ENCODE results near the gene COL11A2.
A peak's percentile ranks its signal among the peaks of the same experiment; 100 is the strongest.

The COL11A2 gene

GRCh38 chr6:33206027-33206863, 14.0 kb upstream of the COL11A2 start:
- DNase-seq (ENCODE audit: low spot score) = no peak

GRCh38 chr6:33205191-33206026, 13.1 kb upstream of the COL11A2 start:
- peak; percentile 87 for DNase-seq (ENCODE audit: low spot score)

GRCh38 chr6:33204415-33205190, 12.3 kb upstream of the COL11A2 start, which contains the start of gene HSD17B8:
Gene HSD17B8 (plus strand): TSS chr6:33204655. CDS start chr6:33204669, 14 bp downstream.
- peak; percentile 88 for DNase-seq (ENCODE audit: low spot score)

GRCh38 chr6:33204165-33204414, 11.8 kb upstream of the COL11A2 start:
- DNase-seq (ENCODE audit: low spot score) = no peak

- no peak for DNase-seq (ENCODE audit: low spot score)
These were observed 11.3 kb upstream of the COL11A2 start for GRCh38 chr6:33203443-33204164.

GRCh38 chr6:33202799-33203198, 10.5 kb upstream of the COL11A2 start:
- DNase-seq (ENCODE audit: low spot score) = no peak

GRCh38 chr6:33201935-33202334, 9.7 kb upstream of the COL11A2 start:
- DNase-seq (ENCODE audit: low spot score) = no peak

- DNase-seq (ENCODE audit: low spot score) = no peak
These were observed 8.9 kb upstream of the COL11A2 start for GRCh38 chr6:33201147-33201545.

- DNase-seq (ENCODE audit: low spot score) = peak; percentile 99
These were observed 8.2 kb upstream of the COL11A2 start, which contains the start of the genes RXRB and SLC39A7 for GRCh38 chr6:33200219-33201146. Gene RXRB (minus strand): TSS chr6:33200665. CDS start chr6:33200476, 189 bp downstream. Gene SLC39A7 (plus strand): TSS chr6:33200867. CDS start chr6:33201246, 379 bp downstream.

- DNase-seq (ENCODE audit: low spot score) = peak; percentile 72
These were observed 7.5 kb upstream of the COL11A2 start for GRCh38 chr6:33199687-33200218.

- no peak for DNase-seq (ENCODE audit: low spot score)
These were observed 6.7 kb upstream of the COL11A2 start for GRCh38 chr6:33198853-33199436.

- DNase-seq (ENCODE audit: low spot score) = no peak
These were observed 6.0 kb upstream of the COL11A2 start for GRCh38 chr6:33198159-33198852.

GRCh38 chr6:33197431-33198048, 5.3 kb upstream of the COL11A2 start:
- peak; percentile 61 for DNase-seq (ENCODE audit: low spot score)

- no peak for DNase-seq (ENCODE audit: low spot score)
These were observed 3.3 kb upstream of the COL11A2 start for GRCh38 chr6:33195304-33196165.

- no peak for DNase-seq (ENCODE audit: low spot score)
These were observed 2.2 kb upstream of the COL11A2 start for GRCh38 chr6:33194431-33194979.

GRCh38 chr6:33193619-33194018, 1.4 kb upstream of the COL11A2 start:
- no peak for DNase-seq (ENCODE audit: low spot score)

Measured in kidney tubule cell (primary cell).